Sigmoid colon (tissue), 7 donors: Measurements from ENCODE around the gene TNPO1. TPM values are rescaled to one million over a fixed set of nuclear protein-coding genes. Genes with fewer than 3 reads are reported as not detected.
"Not testable (repeated sequence)": the region's sequence is repeated elsewhere in the genome, so short reads cannot be mapped to it uniquely, and the experiment has no call there.

Experiments
- DNase-seq: peaks from one replicate; pipeline ENCODE4 v3.0.0-alpha.2; 2019
- H3K27ac ChIP-seq, 4 donors: fragments of 200-600 bp; sonication (generic); one replicate each; pipeline ENCODE4 v1.5.1; 2016 to 2019; ENCODE audit warnings: mild to moderate bottlenecking in 1 of 4
- H3K27me3 ChIP-seq, 3 donors: fragments of 200-600 bp; sonication (generic); one replicate each; pipeline ENCODE4 v1.5.1; 2019; ENCODE audit warnings: mild to moderate bottlenecking in 1 of 3
- H3K36me3 ChIP-seq, 4 donors: fragments of 200-600 bp; sonication (generic); one replicate each; pipeline ENCODE4 v1.5.1; 2016 to 2019
- H3K4me1 ChIP-seq, 4 donors: fragments of 200-600 bp; sonication (generic); one replicate each; pipeline ENCODE4 v1.5.1; 2017 to 2019
- H3K4me3 ChIP-seq, 4 donors: fragments of 200-600 bp; sonication (generic); one replicate each; pipeline ENCODE4 v1.5.1; 2017 to 2019; ENCODE audit warnings: mild to moderate bottlenecking in 2 of 4, moderate library complexity in 1 of 4
- H3K9me3 ChIP-seq, 4 donors: fragments of 200-600 bp in 3 of 4; sonication (generic) in 3 of 4; one replicate each; pipeline versions ENCODE4 v1.5.1 to v1.6.1; 2013 to 2019
- CTCF ChIP-seq, 4 experiments: fragments of 450-650 bp in 3 of 4; fragments of 200-600 bp in 1 of 4; IDR thresholded peaks; one replicate each; pipeline ENCODE4 v1.5.1; 2016 to 2019; ENCODE audit warnings: antibody characterized with exemption in 4 of 4, mild to moderate bottlenecking in 3 of 4, moderate library complexity in 2 of 4
- EP300 ChIP-seq, 4 donors: sonication (generic); formaldehyde crosslinking; IDR thresholded peaks; one replicate each; pipeline ENCODE4 v1.6.1; 2017; ENCODE audit warnings: antibody characterized with exemption in 4 of 4
- POLR2A ChIP-seq, 2 donors: fragments of 450-650 bp; IDR thresholded peaks; one replicate each; pipeline ENCODE4 v1.6.1; 2016; ENCODE audit warnings: antibody characterized with exemption in 2 of 2, mild to moderate bottlenecking in 2 of 2, moderate library complexity in 2 of 2
- POLR2AphosphoS5 ChIP-seq, 4 donors: sonication (generic); formaldehyde crosslinking; IDR thresholded peaks; one replicate each; pipeline ENCODE4 v1.6.1; 2017; ENCODE audit warnings: antibody characterized with exemption in 4 of 4
- WGBS, 2 donors: extraction: QIAGEN DNeasy Blood & Tissue Kit; methylation state at CpG; one replicate each; pipeline ENCODE4 v1.1.7; 2013; 5-methylcytosine and 5-hydroxymethylcytosine counted together
- intact Hi-C: fragments of 100-400 bp; cut with DNase I; formaldehyde crosslinking; loops from one replicate; pipeline ENCODE4 v1.15.1; 2023
- polyA plus RNA-seq, 3 donors: library from polyadenylated mRNA; stranded (reverse); fragments of 200-250 nt; gene quantifications; one replicate each; pipeline ENCODE4 v1.2.3, GENCODE V29; 2013
- total RNA-seq, 4 donors: library from RNA; depleted of rRNA; stranded (reverse); fragments of >200 nt; gene quantifications; one replicate each; pipeline ENCODE4 v1.1.0, GENCODE V29; 2016
- donor health status: healthy with polysubstance abuse.
- donor health status: Bipolar disorder and iron deficiency.
- donor health status: healthy.

Gene TNPO1
- total and polyA plus RNA-seq, 7 donors, result 18.6 to 145 (median 86.2) TPM

- no peak for DNase-seq
- no peaks in the 10 kb centered on the region for H3K27me3 ChIP-seq
- H3K9me3 ChIP-seq, result no peaks in the 10 kb centered on the region
- no peak overlapping the region for H3K27ac ChIP-seq
- no peaks in the 10 kb centered on the region for H3K36me3 ChIP-seq
- H3K4me1 ChIP-seq, result no peaks in the 10 kb centered on the region
- H3K4me3 ChIP-seq, result no peak overlapping the region
- TF ChIP-seq CTCF (IDR thresholded peaks at IDR 0.05), result no peak
- TF ChIP-seq POLR2A (IDR thresholded peaks at IDR 0.05), result no peak
- no peak for TF ChIP-seq EP300 (IDR thresholded peaks at IDR 0.05)
- TF ChIP-seq POLR2AphosphoS5 (IDR thresholded peaks at IDR 0.05), result no peak
- 30 to 78% methylated on average over 3 of the region's 3 CpGs for WGBS, 2 donors
- intact Hi-C loops, result no loop called here
Observed at GRCh38 chr5:72788866-72789505, 27.5 kb upstream of the TNPO1 start.

- 65 to 77% methylated on average over 1 of the region's 1 CpG for WGBS, 2 donors
- TF ChIP-seq POLR2A (IDR thresholded peaks at IDR 0.05) (no peak), POLR2AphosphoS5 (IDR thresholded peaks at IDR 0.05) (no peak), EP300 (IDR thresholded peaks at IDR 0.05) (no peak), CTCF (IDR thresholded peaks at IDR 0.05) (no peak)
- Histone ChIP-seq H3K27me3 (no peaks in the 10 kb centered on the region), H3K4me1 (no peaks in the 10 kb centered on the region), H3K9me3 (no peaks in the 10 kb centered on the region), H3K27ac (no peak overlapping the region), H3K4me3 (no peak overlapping the region), H3K36me3 (no peaks in the 10 kb centered on the region)
- no peak for DNase-seq
- intact Hi-C loops, result no loop called here
Observed at GRCh38 chr5:72790186-72790585, 26.3 kb upstream of the TNPO1 start.

- H3K27ac ChIP-seq, H3K9me3 ChIP-seq, DNase-seq, H3K36me3 ChIP-seq, H3K4me1 ChIP-seq, H3K27me3 ChIP-seq, H3K4me3 ChIP-seq, intact Hi-C loops: not testable (repeated sequence)
- 85 to 91% methylated on average over 5 of the region's 5 CpGs for WGBS, 2 donors
Observed at GRCh38 chr5:72792662-72793061, 23.8 kb upstream of the TNPO1 start.

GRCh38 chr5:72796001-72796400, 20.5 kb upstream of the TNPO1 start:
- H3K27me3 ChIP-seq, result no peaks in the 10 kb centered on the region
- H3K9me3 ChIP-seq, result no peaks in the 10 kb centered on the region
- H3K27ac ChIP-seq, result no peak overlapping the region
- H3K36me3 ChIP-seq, result no peaks in the 10 kb centered on the region
- DNase-seq, result no peak
- H3K4me3 ChIP-seq, result no peak overlapping the region
- no peak for TF ChIP-seq POLR2AphosphoS5 (IDR thresholded peaks at IDR 0.05)
- no peak for TF ChIP-seq POLR2A (IDR thresholded peaks at IDR 0.05)
- no peak for TF ChIP-seq EP300 (IDR thresholded peaks at IDR 0.05)
- TF ChIP-seq CTCF (IDR thresholded peaks at IDR 0.05), result no peak
- intact Hi-C loops, result no loop called here
- no peaks in the 10 kb centered on the region for H3K4me1 ChIP-seq
- WGBS, 2 donors, result 88 to 89% methylated on average over 3 of the region's 3 CpGs

- 15 to 62% methylated on average over 1 of the region's 1 CpG for WGBS, 2 donors
- H3K4me3 ChIP-seq, result no peak overlapping the region
- no peak for DNase-seq
- H3K27me3 ChIP-seq, result no peaks in the 10 kb centered on the region
- intact Hi-C loops, result no loop called here
- H3K4me1 ChIP-seq, result no peaks in the 10 kb centered on the region
- H3K9me3 ChIP-seq, result no peaks in the 10 kb centered on the region
- no peak overlapping the region for H3K27ac ChIP-seq
- TF ChIP-seq EP300 (IDR thresholded peaks at IDR 0.05), result no peak
- TF ChIP-seq CTCF (IDR thresholded peaks at IDR 0.05), result no peak
- H3K36me3 ChIP-seq, result no peaks in the 10 kb centered on the region
Observed at GRCh38 chr5:72799721-72800120, 16.7 kb upstream of the TNPO1 start.

GRCh38 chr5:72808637-72809036, 7.8 kb upstream of the TNPO1 start:
- H3K4me3 ChIP-seq, DNase-seq, intact Hi-C loops, H3K27ac ChIP-seq, H3K4me1 ChIP-seq, H3K27me3 ChIP-seq, H3K9me3 ChIP-seq, H3K36me3 ChIP-seq: not testable (repeated sequence)
- 69 to 72% methylated on average over 4 of the region's 4 CpGs for WGBS, 2 donors
